SK-N-SH (cell line): ENCODE data around the gene PMF1. TPM values are rescaled to one million over a fixed set of nuclear protein-coding genes. Genes with fewer than 3 reads are reported as not detected.
A peak's percentile ranks its signal among the peaks of the same experiment; 100 is the strongest.

ENCODE experiments used
- CTCF ChIA-PET: fragments of 300-600, 350-600 bp; formaldehyde crosslinking; extraction: SDS; loops from one replicate; lab custom pipeline; 2021; lab: Yijun Ruan, JAX
- POLR2A ChIA-PET: fragments of 350-600 bp; sonication (Branson Sonifier 250); formaldehyde crosslinking; extraction: SDS; loops from one replicate; lab custom pipeline; 2020; ENCODE audit warnings: antibody characterized with exemption, inconsistent platforms; lab: Yijun Ruan, JAX
- DNase-seq: peaks from one replicate; pipeline ENCODE4 v3.0.0; 2012
- H2AFZ ChIP-seq: fragments of 200-600 bp; sonication (generic); 2 replicates; pipeline ENCODE4 v1.8.1; 2016; ENCODE audit warnings: antibody characterized with exemption, mild to moderate bottlenecking, low read depth
- H3F3A ChIP-seq: fragments of 200-600 bp; sonication (generic); replicated peaks from 2 replicates; pipeline ENCODE3; 2016; ENCODE audit warnings: antibody characterized with exemption, mild to moderate bottlenecking; ENCODE audit not compliant: insufficient read depth
- H3K27ac ChIP-seq, 2 experiments: fragments of 200-500 bp in 1 of 2; fragments of 200-600 bp in 1 of 2; sonication (Bioruptor generic) in 1 of 2; sonication (generic), shearing (Covaris generic) in 1 of 2; 2 replicates each; pipeline versions ENCODE4 v1.5.1 to v1.6.1; 2014 to 2016; ENCODE audit warnings: low read depth in 2 of 2, inconsistent platforms in 1 of 2, low read length in 1 of 2, mild to moderate bottlenecking in 1 of 2, mixed read lengths in 1 of 2
- H3K27me3 ChIP-seq: fragments of 200-600 bp; sonication (generic), shearing (Covaris generic); 2 replicates; pipeline ENCODE4 v1.6.1; 2016; ENCODE audit warnings: mixed run types; ENCODE audit not compliant: insufficient read depth
- H3K36me3 ChIP-seq, 2 experiments: fragments of 200-500 bp in 1 of 2; fragments of 200-600 bp in 1 of 2; sonication (Bioruptor generic) in 1 of 2; sonication (generic) in 1 of 2; replicated peaks in 1 of 2; 2 replicates each; pipeline versions ENCODE3 to v1.5.1; 2014 to 2016; ENCODE audit warnings: low read length in 1 of 2, mild to moderate bottlenecking in 1 of 2; ENCODE audit not compliant: insufficient read depth in 2 of 2, control insufficient read depth in 1 of 2
- H3K4me1 ChIP-seq, 2 experiments: fragments of 200-500 bp in 1 of 2; fragments of 200-600 bp in 1 of 2; sonication (Bioruptor generic) in 1 of 2; sonication (generic), shearing (Covaris generic) in 1 of 2; 2 replicates each; pipeline versions ENCODE4 v1.5.1 to v1.6.1; 2014 to 2016; ENCODE audit warnings: low read depth in 1 of 2, low read length in 1 of 2, mixed run types in 1 of 2; ENCODE audit not compliant: insufficient read depth in 2 of 2, control insufficient read depth in 1 of 2
- H3K4me2 ChIP-seq: fragments of 200-600 bp; sonication (generic), shearing (Covaris generic); 2 replicates; pipeline ENCODE4 v1.6.1; 2017; ENCODE audit warnings: mixed run types
- H3K4me3 ChIP-seq, 2 experiments: fragments of 200-500 bp in 1 of 2; fragments of 200-600 bp in 1 of 2; sonication (Bioruptor generic) in 1 of 2; sonication (generic), shearing (Covaris generic) in 1 of 2; 2 replicates each; pipeline versions ENCODE4 v1.5.1 to v1.8.1; 2014 to 2016; ENCODE audit warnings: low read depth in 2 of 2, inconsistent platforms in 1 of 2, low read length in 1 of 2, mild to moderate bottlenecking in 1 of 2, mixed read lengths in 1 of 2, moderate library complexity in 1 of 2
- H3K79me2 ChIP-seq: fragments of 200-600 bp; sonication (generic); 2 replicates; pipeline ENCODE4 v1.8.1; 2017; ENCODE audit warnings: mild to moderate bottlenecking; ENCODE audit not compliant: insufficient read depth
- H3K9ac ChIP-seq: fragments of 200-600 bp; sonication (generic); 2 replicates; pipeline ENCODE4 v1.6.1; 2017; ENCODE audit warnings: mixed run types
- H3K9me2 ChIP-seq: fragments of 200-600 bp; sonication (generic); 2 replicates; pipeline ENCODE4 v1.6.1; 2017; ENCODE audit warnings: mixed run types
- H3K9me3 ChIP-seq: fragments of 200-600 bp; sonication (generic); 2 replicates; pipeline ENCODE4 v1.6.1; 2017; ENCODE audit warnings: mixed run types, mild to moderate bottlenecking, moderate library complexity
- H4K20me1 ChIP-seq: fragments of 200-600 bp; sonication (generic); 2 replicates; pipeline ENCODE4 v1.6.1; 2017; ENCODE audit warnings: mild to moderate bottlenecking, mixed run types; ENCODE audit not compliant: insufficient read depth
- CHD2 ChIP-seq: fragments of 150-350 bp; IDR thresholded peaks from 2 replicates; pipeline ENCODE4 v1.6.1; 2018; ENCODE audit warnings: low read length; ENCODE audit not compliant: partially characterized antibody
- ELF1 ChIP-seq: IDR thresholded peaks from 2 replicates; pipeline ENCODE4 v1.4.0; 2012
- EZH2phosphoT487 ChIP-seq: fragments of 200-600 bp; sonication (generic); IDR thresholded peaks from 2 replicates; pipeline ENCODE4 v1.6.1; 2017; ENCODE audit warnings: low read depth, mixed run types, mild to moderate bottlenecking, antibody characterized with exemption, moderate library complexity, borderline replicate concordance
- FOSL2 ChIP-seq: IDR thresholded peaks from 2 replicates; pipeline ENCODE4 v1.4.0; 2012; ENCODE audit warnings: low read depth, mild to moderate bottlenecking, moderate library complexity, borderline replicate concordance
- FOXJ3 ChIP-seq: sonication (generic); formaldehyde crosslinking; IDR thresholded peaks from 2 replicates; pipeline ENCODE4 v1.5.1; 2020; ENCODE audit warnings: mild to moderate bottlenecking, missing genetic modification reagents
- FOXM1 ChIP-seq: IDR thresholded peaks from 2 replicates; pipeline ENCODE4 v1.4.0; 2012; ENCODE audit warnings: low read depth, mild to moderate bottlenecking
- JUND ChIP-seq: IDR thresholded peaks from 2 replicates; pipeline ENCODE4 v1.4.0; 2012
- MEF2A ChIP-seq: IDR thresholded peaks from 2 replicates; pipeline ENCODE4 v1.4.0; 2012; ENCODE audit warnings: low read depth, borderline replicate concordance
- MXI1 ChIP-seq: IDR thresholded peaks from 2 replicates; pipeline ENCODE4 v1.6.1; 2012; ENCODE audit warnings: mild to moderate bottlenecking, low read depth, low read length, improper control_type of control experiment
- NFIC ChIP-seq: IDR thresholded peaks from 2 replicates; pipeline ENCODE4 v1.4.0; 2012; ENCODE audit warnings: borderline replicate concordance
- NRF1 ChIP-seq: IDR thresholded peaks from 2 replicates; pipeline ENCODE4 v1.6.1; 2012; ENCODE audit warnings: low read depth, mild to moderate bottlenecking, low read length
- PBX3 ChIP-seq: IDR thresholded peaks from 2 replicates; pipeline ENCODE4; 2012
- RAD21 ChIP-seq: IDR thresholded peaks from 2 replicates; pipeline ENCODE4 v1.6.1; 2012; ENCODE audit warnings: mild to moderate bottlenecking, low read length
- REST ChIP-seq: IDR thresholded peaks from 2 replicates; pipeline ENCODE4 v1.6.1; 2012; ENCODE audit warnings: mild to moderate bottlenecking, low read depth, low read length, moderate library complexity
- RFX5 ChIP-seq: IDR thresholded peaks from 2 replicates; pipeline ENCODE4 v1.6.1; 2012; ENCODE audit warnings: mild to moderate bottlenecking, improper control_type of control experiment, low read length
- SIN3A ChIP-seq: IDR thresholded peaks from 2 replicates; pipeline ENCODE4 v1.6.1; 2012; ENCODE audit warnings: low read depth, mild to moderate bottlenecking, low read length, moderate library complexity, borderline replicate concordance
- TCF12 ChIP-seq: IDR thresholded peaks from 2 replicates; pipeline ENCODE4 v1.4.0; 2012
- USF1 ChIP-seq: IDR thresholded peaks from 2 replicates; pipeline ENCODE4 v1.4.0; 2012; ENCODE audit warnings: low read depth, borderline replicate concordance
- WGBS: methylation state at CpG from one replicate; pipeline ENCODE4 v1.1.6; 2017; ENCODE audit warnings: low lambda C conversion rate; 5-methylcytosine and 5-hydroxymethylcytosine counted together
- polyA plus RNA-seq, 3 experiments: library from polyadenylated mRNA; depleted of rRNA; stranded (reverse); fragments of >200 nt; gene quantifications; 2 replicates each; pipeline ENCODE4 v1.2.3, GENCODE V29; 2012

PMF1 gene
- polyA plus RNA-seq, 1 of the 3 experiments (the other 2 are of a cell fraction), result 89.5 TPM

- no peaks in the 10 kb centered on the region for H4K20me1 ChIP-seq
- no peaks in the 10 kb centered on the region for H3K9me3 ChIP-seq
- peak; percentile 43 for DNase-seq
- H3K9ac ChIP-seq, result no peak overlapping the region
- peaks cover 5 to 32% of the 10 kb centered on the region in 2 experiments for H3K36me3 ChIP-seq
- H3K27ac ChIP-seq, result no peak overlapping the region; a peak in 1 of 4 replicates
- ChIA-PET POLR2A (interaction anchor here (1.0 to 1.8 kb wide), 2 partner anchors 14 to 34 kb away, joined by 3 to 4 read pairs; partner anchors contain the start of gene PMF1), CTCF (interaction anchor here (1.4 to 4.0 kb wide), 5 partner anchors 11 to 150 kb away, joined by 4 to 26 read pairs (median 11); no protein-coding TSS in a partner anchor)
- H3K4me1 ChIP-seq, result peaks cover 5 to 62% of the 10 kb centered on the region in 2 experiments; a peak in 2 of 4 replicates
- H3K4me2 ChIP-seq, result no peak overlapping the region
- H3F3A ChIP-seq, result peaks cover 4% of the 10 kb centered on the region
- H3K79me2 ChIP-seq, result no peaks in the 10 kb centered on the region
- WGBS, result 92% methylated on average over 7 of the region's 10 CpGs
- no peaks in the 10 kb centered on the region for H3K9me2 ChIP-seq
- no peak for TF ChIP-seq NFIC
- TF ChIP-seq TCF12, result no peak
- TF ChIP-seq CHD2, result no peak
- TF ChIP-seq MEF2A, result no peak
- TF ChIP-seq REST, result no peak
- TF ChIP-seq ELF1, result no peak
- no peak for TF ChIP-seq USF1
- no peak for TF ChIP-seq RFX5
- TF ChIP-seq EZH2phosphoT487, result no peak
- no peak for TF ChIP-seq PBX3
- TF ChIP-seq FOXM1, result no peak
- TF ChIP-seq NRF1, result no peak
- TF ChIP-seq FOXJ3 (CRISPR knock-in tag), result no peak
- no peak for TF ChIP-seq RAD21
- no peak for TF ChIP-seq JUND
- TF ChIP-seq FOSL2, result no peak
- TF ChIP-seq MXI1, result no peak
- TF ChIP-seq SIN3A, result no peak
- no peak overlapping the region for H3K4me3 ChIP-seq
- no peaks in the 10 kb centered on the region for H3K27me3 ChIP-seq
- no peak overlapping the region for H2AFZ ChIP-seq
These were observed 33.5 kb downstream of the PMF1 start for GRCh38 chr1:156246241-156246780.
